Measurements from ENCODE around the gene SPEG. TPM values are rescaled to one million over a fixed set of nuclear protein-coding genes. Genes with fewer than 3 reads are reported as not detected.
A peak's percentile ranks its signal among the peaks of the same experiment; 100 is the strongest.

The SPEG gene
- total and polyA plus RNA-seq, 2 of the 13 experiments (the other 11 are each of a cell fraction or from before 2014, with no cell fraction given): 0.18 to 0.24 TPM

DNA sequence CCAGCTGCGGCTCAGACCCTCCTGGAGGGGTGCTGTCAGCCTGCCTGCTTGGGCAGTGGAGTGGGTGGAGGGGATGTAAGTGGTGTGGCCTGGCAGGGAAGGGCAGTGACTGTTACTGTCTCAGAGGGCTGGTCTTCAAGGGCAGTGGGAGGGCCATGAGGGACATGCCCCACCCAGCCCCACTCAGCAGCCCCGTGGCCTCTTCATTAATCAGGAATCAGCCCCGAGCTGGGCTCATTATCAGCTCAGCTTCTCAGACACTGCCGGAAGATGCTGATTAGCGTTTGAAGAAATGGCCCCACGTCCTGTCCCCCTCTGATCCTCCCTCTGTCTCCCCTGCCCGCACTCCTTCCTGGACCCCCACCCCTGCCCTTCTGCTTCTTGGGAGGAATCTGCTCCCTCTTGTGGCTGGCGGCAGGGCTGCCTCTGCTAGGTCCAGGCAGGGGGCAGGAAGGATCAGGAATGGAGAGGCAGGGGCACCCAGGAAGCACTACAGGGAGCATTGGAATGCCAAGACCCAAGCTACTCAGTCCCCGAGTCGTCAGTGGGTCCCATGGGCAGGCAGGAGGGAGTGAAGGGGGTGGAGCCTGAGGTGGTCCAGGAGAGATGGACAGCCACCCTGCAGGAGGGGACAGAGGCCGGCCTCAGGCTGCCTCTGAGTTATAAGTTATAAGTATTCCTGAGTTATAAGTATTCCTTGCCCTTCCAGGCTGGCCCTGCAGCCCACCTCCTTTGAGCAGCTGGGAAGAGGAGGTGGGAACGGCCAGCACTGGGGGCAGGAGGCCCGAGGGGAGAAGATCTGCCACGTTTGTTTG is 86.6 kb downstream of the SPEG start (continued):
- TF ChIP-seq, protein P1, sequence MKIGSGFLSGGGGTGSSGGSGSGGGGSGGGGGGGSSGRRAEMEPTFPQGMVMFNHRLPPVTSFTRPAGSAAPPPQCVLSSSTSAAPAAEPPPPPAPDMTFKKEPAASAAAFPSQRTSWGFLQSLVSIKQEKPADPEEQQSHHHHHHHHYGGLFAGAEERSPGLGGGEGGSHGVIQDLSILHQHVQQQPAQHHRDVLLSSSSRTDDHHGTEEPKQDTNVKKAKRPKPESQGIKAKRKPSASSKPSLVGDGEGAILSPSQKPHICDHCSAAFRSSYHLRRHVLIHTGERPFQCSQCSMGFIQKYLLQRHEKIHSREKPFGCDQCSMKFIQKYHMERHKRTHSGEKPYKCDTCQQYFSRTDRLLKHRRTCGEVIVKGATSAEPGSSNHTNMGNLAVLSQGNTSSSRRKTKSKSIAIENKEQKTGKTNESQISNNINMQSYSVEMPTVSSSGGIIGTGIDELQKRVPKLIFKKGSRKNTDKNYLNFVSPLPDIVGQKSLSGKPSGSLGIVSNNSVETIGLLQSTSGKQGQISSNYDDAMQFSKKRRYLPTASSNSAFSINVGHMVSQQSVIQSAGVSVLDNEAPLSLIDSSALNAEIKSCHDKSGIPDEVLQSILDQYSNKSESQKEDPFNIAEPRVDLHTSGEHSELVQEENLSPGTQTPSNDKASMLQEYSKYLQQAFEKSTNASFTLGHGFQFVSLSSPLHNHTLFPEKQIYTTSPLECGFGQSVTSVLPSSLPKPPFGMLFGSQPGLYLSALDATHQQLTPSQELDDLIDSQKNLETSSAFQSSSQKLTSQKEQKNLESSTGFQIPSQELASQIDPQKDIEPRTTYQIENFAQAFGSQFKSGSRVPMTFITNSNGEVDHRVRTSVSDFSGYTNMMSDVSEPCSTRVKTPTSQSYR (CRISPR knock-in tag; IDR thresholded peaks at IDR 0.05; ENCODE audit: borderline replicate concordance): 0 out of 2 replicates have a peak, but pooled peaks have one; percentile 10
- peak; percentile 91 for TF ChIP-seq ZSCAN25 (CRISPR knock-in tag; IDR thresholded peaks at IDR 0.05)
- 0 out of 2 replicates have a peak, but pooled peaks have one; percentile 28 for TF ChIP-seq MYNN (CRISPR knock-in tag; IDR thresholded peaks at IDR 0.05; ENCODE audit: low read depth)
- TF ChIP-seq ZNF431 (CRISPR knock-in tag; IDR thresholded peaks at IDR 0.05; ENCODE audit: borderline replicate concordance, low read depth): no peak
- TF ChIP-seq, protein P2, sequence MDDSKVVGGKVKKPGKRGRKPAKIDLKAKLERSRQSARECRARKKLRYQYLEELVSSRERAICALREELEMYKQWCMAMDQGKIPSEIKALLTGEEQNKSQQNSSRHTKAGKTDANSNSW (CRISPR knock-in tag; IDR thresholded peaks at IDR 0.05; ENCODE audit: borderline replicate concordance): no peak
- TF ChIP-seq ZNF609 (CRISPR knock-in tag; IDR thresholded peaks at IDR 0.05; ENCODE audit: borderline replicate concordance): 0 out of 2 replicates have a peak, but pooled peaks have one; percentile 23
- no peak for TF ChIP-seq CSRNP2 (CRISPR knock-in tag; conservative IDR thresholded peaks at IDR 0.05; ENCODE audit: low read depth)
- TF ChIP-seq ZNF605 (CRISPR knock-in tag; IDR thresholded peaks at IDR 0.05): no peak
- TF ChIP-seq EZH2 (conservative IDR thresholded peaks at IDR 0.05; ENCODE audit: low read depth, low read length): peak; percentile 91
- no peak for TF ChIP-seq MED1 (CRISPR knock-in tag; IDR thresholded peaks at IDR 0.05)
- no peak for TF ChIP-seq ZNF12 (CRISPR knock-in tag; IDR thresholded peaks at IDR 0.05)
- TF ChIP-seq ZNF577 (CRISPR knock-in tag; IDR thresholded peaks at IDR 0.05; ENCODE audit: borderline replicate concordance, low read depth): no peak
- TF ChIP-seq SALL1 (CRISPR knock-in tag; IDR thresholded peaks at IDR 0.05): no peak
- TF ChIP-seq KLF6 (CRISPR knock-in tag; IDR thresholded peaks at IDR 0.05): no peak
- no peak for TF ChIP-seq TOE1 (CRISPR knock-in tag; IDR thresholded peaks at IDR 0.05)
- no peak for TF ChIP-seq ZNF644 (CRISPR knock-in tag; IDR thresholded peaks at IDR 0.05; ENCODE audit: low read depth)
- TF ChIP-seq ZNF781 (CRISPR knock-in tag; IDR thresholded peaks at IDR 0.05; ENCODE audit: borderline replicate concordance, not compliant biosample characterization): no peak
- no peak for TF ChIP-seq HDAC1 (CRISPR knock-in tag; IDR thresholded peaks at IDR 0.05)
